Islet precursor cell (in vitro differentiated cells): ENCODE results near the gene FBXO46.

Source experiments
- DNase-seq: peaks from one replicate; pipeline ENCODE4 v3.0.0-alpha.2; 2018

Gene FBXO46

GRCh38 chr19:45730368-45731288 lies at the start of gene FBXO46:
Gene FBXO46, minus strand, starts transcription at chr19:45730896. Its CDS starts 17,401 bp downstream, at chr19:45713495.
- peak; percentile 99 for DNase-seq

- DNase-seq = no peak
These were observed 49.4 kb upstream of the FBXO46 start for GRCh38 chr19:45780146-45780447.

GRCh38 chr19:45779231-45780145 lies 48.8 kb upstream of the FBXO46 start:
- DNase-seq = peak; percentile 97

GRCh38 chr19:45778010-45778661 lies 47.4 kb upstream of the FBXO46 start:
- no peak for DNase-seq

GRCh38 chr19:45777395-45777961 lies 46.8 kb upstream of the FBXO46 start:
- no peak for DNase-seq

GRCh38 chr19:45774765-45775164 lies 44.1 kb upstream of the FBXO46 start:
- DNase-seq = peak; percentile 84

GRCh38 chr19:45773384-45773783 lies 42.7 kb upstream of the FBXO46 start:
- DNase-seq = no peak

GRCh38 chr19:45772912-45773311 lies 42.2 kb upstream of the FBXO46 start:
- DNase-seq = peak; percentile 43

- peak; percentile 54 for DNase-seq
These were observed 41.6 kb upstream of the FBXO46 start for GRCh38 chr19:45772130-45772840.

GRCh38 chr19:45771311-45771933 lies 40.7 kb upstream of the FBXO46 start:
- peak; percentile 56 for DNase-seq

- DNase-seq = peak; percentile 99
These were observed 39.8 kb upstream of the FBXO46 start for GRCh38 chr19:45770192-45771101.

GRCh38 chr19:45769821-45770191 lies 39.1 kb upstream of the FBXO46 start:
- DNase-seq = no peak

GRCh38 chr19:45768984-45769782 lies 38.5 kb upstream of the FBXO46 start, which contains the start of gene SIX5:
Gene SIX5, minus strand, starts transcription at chr19:45769252. Its CDS starts 408 bp downstream, at chr19:45768844.
- peak; percentile 99 for DNase-seq

GRCh38 chr19:45768655-45768983 lies 37.9 kb upstream of the FBXO46 start:
- peak; percentile 77 for DNase-seq

GRCh38 chr19:45767881-45768654 lies 37.4 kb upstream of the FBXO46 start:
- peak; percentile 88 for DNase-seq

GRCh38 chr19:45767410-45767880 lies 36.7 kb upstream of the FBXO46 start:
- DNase-seq = peak; percentile 91

- DNase-seq = no peak
These were observed 36.2 kb upstream of the FBXO46 start for GRCh38 chr19:45766869-45767346.

- peak; percentile 47 for DNase-seq
These were observed 35.7 kb upstream of the FBXO46 start for GRCh38 chr19:45766296-45766868.
